ENCODE data around the gene GRIA4. TPM values are rescaled to one million over a fixed set of nuclear protein-coding genes. Genes with fewer than 3 reads are reported as not detected.

The GRIA4 gene
- total and polyA plus RNA-seq, 2 of the 13 experiments (the other 11 are each of a cell fraction or from before 2014, with no cell fraction given) = not detected

GRCh38 chr11:106021967-106022794, 412.3 kb downstream of the GRIA4 start, which contains the start of gene MSANTD4 (continued):
- no peak for TF ChIP-seq SNAPC5 (CRISPR knock-in tag; IDR thresholded peaks at IDR 0.05; ENCODE audit: borderline replicate concordance)
- TF ChIP-seq THAP11 (CRISPR knock-in tag; IDR thresholded peaks at IDR 0.05) = peak; percentile 90
- no peak for TF ChIP-seq ZMYM2 (CRISPR knock-in tag; IDR thresholded peaks at IDR 0.05)
- peak; percentile 38 for TF ChIP-seq ARID5B (CRISPR knock-in tag; IDR thresholded peaks at IDR 0.05)
- TF ChIP-seq ZNF329 (CRISPR knock-in tag; IDR thresholded peaks at IDR 0.05; ENCODE audit: low read depth) = no peak
- 0 out of 2 replicates have a peak, but pooled peaks have one; percentile 23 for TF ChIP-seq PAXIP1 (CRISPR knock-in tag; conservative IDR thresholded peaks at IDR 0.05)
- TF ChIP-seq KDM5A (IDR thresholded peaks at IDR 0.05; ENCODE audit: borderline replicate concordance, low read length) = peak; percentile 69; the same call in 1 of the 2 replicates
- TF ChIP-seq ELF4 (CRISPR knock-in tag; IDR thresholded peaks at IDR 0.05; ENCODE audit: borderline replicate concordance) = peak; percentile 70; the same call in 1 of the 2 replicates
- no peak for TF ChIP-seq SETDB1 (CRISPR knock-in tag; IDR thresholded peaks at IDR 0.05; ENCODE audit: borderline replicate concordance)
- peak; percentile 54; the same call in 1 of the 2 replicates for TF ChIP-seq CEBPZ (IDR thresholded peaks at IDR 0.05; ENCODE audit: low read length)
- peak; percentile 98 for TF ChIP-seq NFYB (CRISPR knock-in tag; IDR thresholded peaks at IDR 0.05)
- peak; percentile 48 for TF ChIP-seq TBX2 (CRISPR knock-in tag; IDR thresholded peaks at IDR 0.05; ENCODE audit: borderline replicate concordance)
- TF ChIP-seq RNF219 (CRISPR knock-in tag; IDR thresholded peaks at IDR 0.05) = no peak
- no peak for TF ChIP-seq RARG (CRISPR knock-in tag; IDR thresholded peaks at IDR 0.05; ENCODE audit: low read depth)
